LNCaP clone FGC (cell line): ENCODE results near the gene PCMT1.

Source experiments
- DNase-seq: peaks from one replicate; pipeline ENCODE4 v3.0.0-alpha.2; 2011; ENCODE audit warnings: low read depth
- H3K4me3 ChIP-seq: 2 replicates; pipeline ENCODE4 v1.5.1; 2011; ENCODE audit warnings: mild to moderate bottlenecking, low read depth, low read length, control low read depth
- CTCF ChIP-seq: IDR thresholded peaks from 2 replicates; pipeline ENCODE4 v1.5.1; 2012; ENCODE audit warnings: mild to moderate bottlenecking; ENCODE audit not compliant: control insufficient read depth, insufficient read depth; ENCODE audit errors: extremely low read depth

The PCMT1 gene

GRCh38 chr6:149749594-149750135, at the start of gene PCMT1:
Gene PCMT1, plus strand, starts transcription at chr6:149749741. Its CDS starts 161 bp downstream, at chr6:149749902.
- H3K4me3 ChIP-seq: peak within 1 kb of the TSS; percentile 96
- DNase-seq: peak; percentile 49
- no peak for TF ChIP-seq CTCF

- DNase-seq: no peak
- H3K4me3 ChIP-seq: no peak overlapping the region
- no peak for TF ChIP-seq CTCF
These were observed 47.8 kb upstream of the PCMT1 start for GRCh38 chr6:149701714-149702113.

GRCh38 chr6:149711711-149712110, 37.8 kb upstream of the PCMT1 start:
- no peak for TF ChIP-seq CTCF
- no peak for DNase-seq
- H3K4me3 ChIP-seq: no peak overlapping the region

- no peak for TF ChIP-seq CTCF
- no peak for DNase-seq
- no peak overlapping the region for H3K4me3 ChIP-seq
These were observed 35.1 kb upstream of the PCMT1 start for GRCh38 chr6:149714442-149714841.

GRCh38 chr6:149716181-149716963, 33.2 kb upstream of the PCMT1 start:
- TF ChIP-seq CTCF: no peak
- DNase-seq: no peak
- H3K4me3 ChIP-seq: peak overlapping the region; percentile 91

GRCh38 chr6:149717255-149717587, 32.3 kb upstream of the PCMT1 start:
- peak overlapping the region; percentile 91 for H3K4me3 ChIP-seq
- DNase-seq: no peak
- no peak for TF ChIP-seq CTCF
